Measurements from ENCODE around the gene FSTL4. TPM values are rescaled to one million over a fixed set of nuclear protein-coding genes. Genes with fewer than 3 reads are reported as not detected.

FSTL4 gene
- total and polyA plus RNA-seq, 2 donors from 2014 or later = 0.09 to 4.0 TPM

DNA sequence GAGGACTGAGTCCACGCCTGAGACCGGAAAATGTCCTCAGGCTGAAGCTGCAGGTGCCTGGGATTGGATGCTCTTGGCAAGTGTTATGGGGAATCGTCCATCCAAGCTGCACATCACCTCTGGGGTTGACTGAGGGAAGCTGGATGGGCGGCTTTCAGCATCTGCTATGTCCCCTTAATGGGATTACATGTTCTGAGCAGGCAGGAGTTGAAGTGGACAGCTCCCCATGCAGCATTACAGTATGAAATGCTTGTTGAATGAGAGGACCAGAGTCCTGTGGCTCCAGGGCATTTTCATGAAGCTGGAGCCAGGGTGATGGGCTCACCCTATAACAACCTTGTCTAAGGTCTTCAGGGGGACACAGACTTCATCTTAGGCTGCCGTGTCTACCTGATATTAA lies 289.6 kb downstream of the FSTL4 start:
- DNase-seq (peak in 2 of 5 donors; percentile 16 to 25), FAIRE-seq (no peak)
- TF ChIP-seq, protein P1, sequence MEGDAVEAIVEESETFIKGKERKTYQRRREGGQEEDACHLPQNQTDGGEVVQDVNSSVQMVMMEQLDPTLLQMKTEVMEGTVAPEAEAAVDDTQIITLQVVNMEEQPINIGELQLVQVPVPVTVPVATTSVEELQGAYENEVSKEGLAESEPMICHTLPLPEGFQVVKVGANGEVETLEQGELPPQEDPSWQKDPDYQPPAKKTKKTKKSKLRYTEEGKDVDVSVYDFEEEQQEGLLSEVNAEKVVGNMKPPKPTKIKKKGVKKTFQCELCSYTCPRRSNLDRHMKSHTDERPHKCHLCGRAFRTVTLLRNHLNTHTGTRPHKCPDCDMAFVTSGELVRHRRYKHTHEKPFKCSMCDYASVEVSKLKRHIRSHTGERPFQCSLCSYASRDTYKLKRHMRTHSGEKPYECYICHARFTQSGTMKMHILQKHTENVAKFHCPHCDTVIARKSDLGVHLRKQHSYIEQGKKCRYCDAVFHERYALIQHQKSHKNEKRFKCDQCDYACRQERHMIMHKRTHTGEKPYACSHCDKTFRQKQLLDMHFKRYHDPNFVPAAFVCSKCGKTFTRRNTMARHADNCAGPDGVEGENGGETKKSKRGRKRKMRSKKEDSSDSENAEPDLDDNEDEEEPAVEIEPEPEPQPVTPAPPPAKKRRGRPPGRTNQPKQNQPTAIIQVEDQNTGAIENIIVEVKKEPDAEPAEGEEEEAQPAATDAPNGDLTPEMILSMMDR (IDR thresholded peaks at IDR 0.05; ENCODE audit: borderline replicate concordance, extremely low read depth, insufficient read depth) = no peak
- H3K4me1 ChIP-seq (ENCODE audit: control insufficient read depth in 2 of 3, insufficient read depth in 2 of 3, low read depth in 1 of 3, low read length in 3 of 3) = no peaks in the 10 kb centered on the region
- no peaks in the 10 kb centered on the region for H3K27me3 ChIP-seq (ENCODE audit: control insufficient read depth, insufficient read depth, low read length)
- no peaks in the 10 kb centered on the region for H3K9me3 ChIP-seq (ENCODE audit: control insufficient read depth in 2 of 3, insufficient read depth in 1 of 3, low read length in 3 of 3)
- H3K36me3 ChIP-seq (ENCODE audit: control insufficient read depth in 2 of 3, insufficient read depth in 3 of 3, low read length in 3 of 3) = no peaks in the 10 kb centered on the region
- intact Hi-C loops (cut with DNase I) = no loop called here
- no peak overlapping the region for H3K9ac ChIP-seq (ENCODE audit: low read length in 3 of 3)
- no peak overlapping the region for H3K27ac ChIP-seq (ENCODE audit: low read depth in 2 of 2, low read length in 2 of 2)
- no peak overlapping the region for H3K4me3 ChIP-seq (ENCODE audit: low read length in 3 of 3)

DNA sequence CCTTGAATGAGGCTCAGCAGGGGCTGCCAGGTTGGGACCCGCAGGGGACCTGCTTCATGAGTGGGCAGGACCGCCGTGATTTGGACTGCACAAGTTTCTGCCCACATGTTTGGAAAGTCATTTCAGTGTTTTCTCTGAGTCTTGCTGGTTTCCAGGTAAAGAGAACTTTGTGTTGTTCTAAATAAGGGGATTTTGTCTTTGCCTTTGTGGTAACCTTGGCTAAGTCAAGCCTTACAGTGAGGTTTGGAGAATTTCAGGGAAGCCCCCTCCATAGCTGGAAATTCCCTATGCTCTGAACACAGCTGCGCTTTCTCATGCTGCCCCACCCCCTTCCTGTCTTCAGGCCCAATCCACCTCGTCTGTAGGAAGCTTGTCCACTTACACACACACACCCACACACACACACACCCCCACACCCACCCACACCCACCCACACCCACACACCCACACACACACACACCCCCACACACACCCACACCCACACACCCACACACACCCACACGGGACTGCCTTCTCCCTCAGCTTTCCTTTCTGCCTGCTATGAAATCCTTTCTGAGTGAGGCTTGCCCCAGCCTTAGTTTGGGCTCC lies 290.4 kb downstream of the FSTL4 start:
- Histone ChIP-seq H3K4me3 (ENCODE audit: low read length in 3 of 3) (no peak overlapping the region), H3K4me1 (ENCODE audit: control insufficient read depth in 2 of 3, insufficient read depth in 2 of 3, low read depth in 1 of 3, low read length in 3 of 3) (no peaks in the 10 kb centered on the region), H3K9ac (ENCODE audit: low read length in 3 of 3) (no peak overlapping the region), H3K27ac (ENCODE audit: low read depth in 2 of 2, low read length in 2 of 2) (no peak overlapping the region), H3K36me3 (ENCODE audit: control insufficient read depth in 2 of 3, insufficient read depth in 3 of 3, low read length in 3 of 3) (no peaks in the 10 kb centered on the region), H3K27me3 (ENCODE audit: control insufficient read depth, insufficient read depth, low read length) (no peaks in the 10 kb centered on the region), H3K9me3 (ENCODE audit: control insufficient read depth in 2 of 3, insufficient read depth in 1 of 3, low read length in 3 of 3) (no peaks in the 10 kb centered on the region)
- intact Hi-C loops (cut with DNase I) = no loop called here
- FAIRE-seq (no peak), DNase-seq (peak in 2 of 5 donors; percentile 11 to 30)
- TF ChIP-seq, protein P1 (IDR thresholded peaks at IDR 0.05; ENCODE audit: borderline replicate concordance, extremely low read depth, insufficient read depth) = no peak

DNA sequence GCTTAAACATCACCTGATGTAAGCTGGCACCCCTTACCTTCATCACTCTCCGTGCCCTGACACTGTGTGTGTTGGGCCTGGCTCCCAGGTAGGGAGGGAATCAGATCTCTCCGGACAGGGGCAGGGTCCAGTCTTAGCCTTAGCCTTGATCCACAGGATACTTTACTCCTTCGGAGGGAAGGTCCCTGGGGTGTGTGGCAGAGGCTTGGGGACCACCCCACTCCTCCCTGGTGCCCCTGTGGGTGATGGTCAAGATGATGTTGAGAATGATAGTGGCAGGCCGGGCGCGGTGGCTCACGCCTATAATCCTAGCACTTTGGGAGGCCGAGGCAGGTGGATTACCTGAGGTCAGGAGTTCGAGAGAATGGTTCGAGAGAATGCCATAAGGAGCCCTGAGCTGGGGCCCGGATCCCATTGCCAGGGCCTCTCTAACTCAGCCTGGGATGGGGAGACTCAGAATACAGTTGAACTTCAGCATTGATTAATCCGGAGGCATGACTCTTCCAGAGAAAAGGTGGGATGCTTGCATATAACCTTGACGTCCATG lies 291.0 kb downstream of the FSTL4 start:
- Histone ChIP-seq H3K36me3 (ENCODE audit: control insufficient read depth in 2 of 3, insufficient read depth in 3 of 3, low read length in 3 of 3) (no peaks in the 10 kb centered on the region), H3K9me3 (ENCODE audit: control insufficient read depth in 2 of 3, insufficient read depth in 1 of 3, low read length in 3 of 3) (no peaks in the 10 kb centered on the region), H3K9ac (ENCODE audit: low read length in 3 of 3) (no peak overlapping the region), H3K4me3 (ENCODE audit: low read length in 3 of 3) (no peak overlapping the region), H3K27ac (ENCODE audit: low read depth in 2 of 2, low read length in 2 of 2) (no peak overlapping the region), H3K27me3 (ENCODE audit: control insufficient read depth, insufficient read depth, low read length) (no peaks in the 10 kb centered on the region), H3K4me1 (ENCODE audit: control insufficient read depth in 2 of 3, insufficient read depth in 2 of 3, low read depth in 1 of 3, low read length in 3 of 3) (no peaks in the 10 kb centered on the region)
- DNase-seq = peak in 1 of 5 donors; percentile 54
- intact Hi-C loops (cut with DNase I) = no loop called here
- FAIRE-seq = no peak
- TF ChIP-seq, protein P1 (IDR thresholded peaks at IDR 0.05; ENCODE audit: borderline replicate concordance, extremely low read depth, insufficient read depth) = no peak
